ENCODE data around the gene DIPK1B.

DIPK1B gene

DNA sequence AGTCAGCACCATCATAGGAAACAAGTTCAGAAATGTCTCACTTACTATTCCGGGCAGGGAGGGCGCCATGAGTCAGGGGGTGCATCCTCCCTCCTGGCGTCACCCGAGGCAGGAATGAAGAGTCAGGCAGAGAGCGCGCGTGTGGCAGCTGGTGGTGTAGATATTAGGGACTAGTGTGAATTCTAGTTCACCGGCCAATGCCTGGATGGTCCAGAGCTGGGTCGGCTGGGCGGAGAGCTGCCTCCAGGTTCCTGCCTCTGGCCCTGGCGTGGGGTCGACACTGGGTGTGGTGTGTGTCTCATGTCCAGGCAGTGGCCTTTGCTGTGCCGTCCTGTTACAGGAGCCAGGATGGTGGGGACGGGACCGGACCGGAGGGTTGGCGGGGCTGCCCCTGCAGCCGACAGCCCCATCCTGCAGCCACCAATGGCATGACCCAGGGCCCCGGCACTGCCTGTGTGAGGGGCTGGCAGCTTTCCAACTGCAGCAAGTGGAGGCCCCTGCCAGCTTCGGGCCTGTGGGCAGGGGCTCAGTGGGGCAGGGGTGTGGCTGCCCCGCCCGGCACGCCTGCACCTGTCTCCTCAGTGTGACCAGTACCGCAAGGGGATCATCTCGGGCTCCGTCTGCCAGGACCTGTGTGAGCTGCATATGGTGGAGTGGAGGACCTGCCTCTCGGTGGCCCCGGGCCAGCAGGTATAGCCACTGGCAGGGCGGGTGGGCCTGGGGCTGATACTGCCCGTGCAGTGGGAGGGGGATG lies 9.1 kb downstream of the DIPK1B start:
- no peak for DNase-seq

DNA sequence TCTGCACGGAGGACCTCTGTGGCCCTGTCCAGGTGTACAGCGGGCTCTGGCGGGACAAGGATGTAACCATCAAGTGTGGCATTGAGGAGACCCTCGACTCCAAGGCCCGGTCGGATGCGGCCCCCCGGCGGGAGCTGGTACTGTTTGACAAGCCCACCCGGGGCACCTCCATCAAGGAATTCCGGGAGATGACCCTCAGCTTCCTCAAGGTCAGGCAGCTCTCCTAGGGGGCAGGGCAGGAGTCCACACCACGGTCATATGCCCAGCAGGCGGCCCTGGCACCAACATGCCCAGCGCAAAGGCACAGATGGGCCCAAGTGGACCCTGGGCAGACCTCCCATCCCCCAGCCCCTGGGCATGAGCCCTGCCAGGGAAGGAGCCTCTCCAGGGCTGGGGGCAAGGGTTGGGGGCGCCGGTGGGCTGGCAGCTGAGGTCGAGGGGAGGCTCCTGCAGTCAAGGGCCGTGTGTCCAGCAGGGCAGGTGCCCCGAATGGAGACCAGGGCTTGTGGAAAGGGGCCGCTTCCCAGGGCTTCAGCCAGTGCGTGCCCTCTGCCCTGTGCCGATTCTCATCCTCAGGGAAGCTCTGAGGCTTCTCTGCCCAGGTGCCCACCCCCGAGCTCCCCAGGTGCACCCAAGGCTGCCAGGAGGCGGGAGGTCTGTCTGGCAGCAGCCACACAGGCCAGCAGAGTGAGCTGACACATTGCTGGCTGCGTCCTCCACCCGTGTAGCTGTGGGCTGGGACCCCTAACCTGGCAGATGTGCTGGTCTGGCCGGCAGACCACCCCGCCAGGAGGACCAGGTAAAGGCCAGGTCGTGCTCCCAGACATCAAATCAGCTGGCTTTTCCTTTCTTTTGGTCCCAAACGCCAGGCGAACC lies 10.0 kb downstream of the DIPK1B start:
- DNase-seq = no peak

DNA sequence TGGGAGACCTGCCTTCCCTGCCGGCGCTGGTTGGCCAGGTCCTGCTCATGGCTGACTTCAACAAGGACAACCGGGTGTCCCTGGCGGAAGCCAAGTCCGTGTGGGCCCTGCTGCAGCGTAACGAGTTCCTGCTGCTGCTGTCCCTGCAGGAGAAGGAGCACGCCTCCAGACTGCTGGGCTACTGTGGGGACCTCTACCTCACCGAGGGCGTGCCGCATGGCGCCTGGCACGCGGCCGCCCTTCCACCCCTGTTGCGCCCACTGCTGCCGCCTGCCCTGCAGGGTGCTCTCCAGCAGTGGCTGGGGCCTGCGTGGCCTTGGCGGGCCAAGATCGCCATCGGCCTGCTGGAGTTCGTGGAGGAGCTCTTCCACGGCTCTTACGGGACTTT lies 10.6 kb downstream of the DIPK1B start:
- no peak for DNase-seq

DNA sequence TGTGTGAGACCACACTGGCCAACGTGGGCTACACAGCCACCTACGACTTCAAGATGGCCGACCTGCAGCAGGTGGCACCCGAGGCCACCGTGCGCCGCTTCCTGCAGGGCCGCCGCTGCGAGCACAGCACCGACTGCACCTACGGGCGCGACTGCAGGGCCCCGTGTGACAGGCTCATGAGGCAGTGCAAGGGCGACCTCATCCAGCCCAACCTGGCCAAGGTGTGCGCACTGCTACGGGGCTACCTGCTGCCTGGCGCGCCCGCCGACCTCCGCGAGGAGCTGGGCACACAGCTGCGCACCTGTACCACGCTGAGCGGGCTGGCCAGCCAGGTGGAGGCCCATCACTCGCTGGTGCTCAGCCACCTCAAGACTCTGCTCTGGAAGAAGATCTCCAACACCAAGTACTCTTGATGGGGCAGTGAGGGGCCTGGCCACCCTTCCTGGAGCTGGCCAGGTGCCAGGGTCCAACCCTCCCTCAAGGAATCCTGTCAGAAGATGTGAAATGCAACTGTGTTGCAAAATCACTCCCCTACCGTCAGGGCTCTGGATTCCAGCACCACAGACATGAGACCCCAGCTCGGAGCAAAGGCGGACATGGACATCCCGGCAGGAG lies 11.1 kb downstream of the DIPK1B start:
- DNase-seq = no peak

DNA sequence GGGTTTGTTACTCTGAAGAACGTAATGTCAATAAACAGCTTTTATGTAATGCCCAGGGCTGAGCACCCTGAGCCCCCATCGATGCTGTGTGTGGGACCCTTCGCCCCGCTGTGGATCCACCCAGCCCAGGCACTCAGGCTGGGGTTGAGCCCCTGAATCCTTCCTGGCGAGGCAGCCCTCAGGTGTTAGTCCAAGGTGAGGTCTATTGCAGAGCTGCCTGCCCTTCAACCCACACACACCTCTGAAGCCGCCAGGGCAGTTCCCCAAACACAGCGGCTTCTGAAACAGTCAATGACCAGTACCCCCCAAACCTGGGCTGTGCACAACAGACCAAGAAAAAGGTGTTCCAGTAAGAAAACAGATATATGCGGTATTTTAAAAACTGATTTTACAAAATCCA lies 11.6 kb downstream of the DIPK1B start:
- DNase-seq = no peak

DNA sequence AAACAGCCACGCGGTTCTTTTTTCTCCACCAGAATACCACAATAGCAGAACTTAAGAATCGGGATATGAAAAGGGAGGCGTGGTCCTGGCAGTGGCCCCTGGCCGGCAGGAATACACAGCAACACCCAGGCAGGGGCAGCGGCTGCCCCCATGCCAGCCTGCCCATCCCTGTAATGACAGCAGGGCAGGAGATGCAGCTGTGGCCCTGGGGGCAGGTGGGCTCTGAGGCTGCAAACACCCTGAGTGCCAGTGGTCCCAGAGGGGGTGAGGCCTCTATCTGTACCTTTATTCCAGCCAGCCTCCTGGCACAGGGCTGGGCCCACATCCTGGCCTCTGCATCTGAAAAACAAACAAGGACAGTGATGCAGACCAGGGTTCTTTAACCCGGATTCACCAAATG lies 12.4 kb downstream of the DIPK1B start:
- DNase-seq = no peak

DNA sequence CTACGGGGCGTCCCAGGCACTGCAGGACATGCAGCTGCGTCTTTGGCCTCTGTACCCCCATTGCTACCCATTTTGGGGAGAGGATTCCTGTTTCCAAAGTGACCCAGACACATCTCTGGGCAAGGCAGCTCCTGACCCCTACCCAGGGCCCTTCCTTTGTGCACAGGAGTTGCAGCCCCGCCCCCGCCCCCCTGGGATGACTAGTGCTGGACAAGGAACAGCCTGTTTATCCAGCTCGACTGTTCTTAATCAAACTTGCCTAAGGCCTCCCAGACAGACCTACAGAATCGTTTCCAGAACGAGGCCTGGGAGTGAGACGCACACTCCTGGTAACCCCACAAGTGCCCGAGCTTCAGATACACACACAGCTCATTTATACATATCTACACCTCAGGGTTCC lies 13.2 kb downstream of the DIPK1B start:
- DNase-seq = no peak

DNA sequence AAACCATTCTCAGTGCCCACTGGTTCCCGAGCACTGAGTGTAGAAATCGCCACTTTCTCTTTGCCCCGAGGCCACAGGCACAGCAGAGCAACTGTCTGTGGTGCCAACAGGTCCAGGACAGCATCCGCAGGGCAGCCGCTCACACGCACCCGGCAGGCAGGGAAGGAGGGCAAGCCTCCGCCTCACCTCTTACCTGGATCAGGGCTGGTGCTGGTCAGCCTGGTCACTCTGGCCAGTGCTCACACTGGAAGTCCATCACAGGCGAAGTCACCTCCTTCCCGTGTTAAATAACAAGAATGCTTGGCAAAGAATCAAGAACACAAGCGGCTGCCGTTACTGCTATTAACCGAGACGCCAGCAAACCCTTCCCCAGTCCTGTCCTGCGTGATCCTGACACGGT lies 13.7 kb downstream of the DIPK1B start:
- no peak for DNase-seq

DNA sequence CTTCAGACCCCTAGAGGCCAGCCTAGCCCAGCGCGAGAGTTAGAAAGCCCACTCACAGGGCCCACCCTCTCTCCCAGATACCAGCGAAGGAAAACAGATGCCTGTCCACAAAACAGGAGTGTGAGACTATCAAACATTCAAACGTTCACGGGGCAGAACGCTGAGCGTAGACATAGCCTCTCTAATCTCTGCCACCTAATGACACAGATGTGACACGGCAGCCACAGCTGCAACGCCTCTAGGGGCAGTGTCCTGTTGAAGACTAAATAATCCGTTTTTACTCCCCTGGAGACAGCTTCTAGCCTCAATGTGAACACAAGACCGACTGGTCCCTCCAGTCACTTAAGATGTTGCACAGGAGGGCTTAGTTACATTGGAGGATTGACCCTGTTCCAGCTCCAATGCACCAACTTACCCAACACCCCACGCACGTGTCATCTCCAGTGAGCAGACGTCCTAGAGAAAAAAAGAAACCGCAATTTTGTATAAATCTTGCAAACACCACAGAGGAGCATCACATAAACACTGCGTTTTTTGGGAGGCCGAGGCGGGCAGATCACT lies 14.3 kb downstream of the DIPK1B start:
- peak; percentile 48 for DNase-seq

DNA sequence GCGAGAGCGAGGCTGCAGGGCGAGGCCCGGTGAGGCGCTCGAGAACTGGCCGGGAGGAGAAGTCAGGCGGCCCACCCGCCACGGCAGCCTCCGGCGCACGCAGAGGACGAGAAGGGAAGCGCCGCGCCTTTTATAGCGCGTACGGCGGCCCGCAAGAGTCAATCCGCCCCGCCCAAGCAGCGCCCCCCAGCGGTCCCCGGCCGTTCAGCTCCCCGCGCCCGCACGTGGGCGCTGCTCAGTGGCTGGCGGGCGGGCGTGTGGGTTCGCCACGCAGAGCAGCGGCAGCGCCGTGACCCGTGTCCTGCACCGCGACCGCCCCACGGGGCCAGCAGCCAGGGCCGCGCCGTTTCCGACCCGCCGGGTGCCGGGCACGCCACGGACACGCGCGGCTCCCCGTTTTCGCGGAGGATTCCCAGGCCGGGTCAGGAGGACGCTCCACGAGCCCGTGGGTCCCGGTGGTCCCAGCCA lies 15.7 kb downstream of the DIPK1B start:
- DNase-seq = peak; percentile 93

DNA sequence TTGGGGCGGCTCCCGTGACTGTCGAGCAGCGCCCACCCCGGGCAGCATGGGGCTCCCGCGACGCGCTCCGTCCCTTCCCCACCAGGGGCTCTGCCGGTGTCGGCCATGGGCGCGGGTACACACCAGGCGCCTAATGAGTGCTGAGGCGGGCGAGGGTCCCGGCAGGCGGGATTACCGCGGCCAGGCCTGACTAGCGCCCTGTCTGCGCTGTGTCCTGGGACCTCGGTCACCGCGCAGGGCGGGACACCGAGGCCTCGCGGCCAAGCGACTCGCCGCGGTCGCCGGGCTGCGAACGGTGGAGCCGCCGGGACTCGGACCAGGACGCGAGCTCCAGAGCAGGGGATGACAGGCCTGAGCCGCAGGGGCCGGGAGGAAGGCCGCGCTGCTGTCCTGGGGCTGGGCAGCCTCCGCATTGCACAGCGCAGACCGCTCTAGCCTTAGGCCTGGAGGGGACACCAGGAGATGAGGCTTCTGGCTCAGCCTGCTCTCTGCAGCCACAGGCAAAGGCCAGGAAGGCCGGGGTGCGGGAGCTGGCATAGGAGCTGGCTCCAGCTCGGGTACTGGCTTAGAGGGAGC lies 16.3 kb downstream of the DIPK1B start:
- no peak for DNase-seq

DNA sequence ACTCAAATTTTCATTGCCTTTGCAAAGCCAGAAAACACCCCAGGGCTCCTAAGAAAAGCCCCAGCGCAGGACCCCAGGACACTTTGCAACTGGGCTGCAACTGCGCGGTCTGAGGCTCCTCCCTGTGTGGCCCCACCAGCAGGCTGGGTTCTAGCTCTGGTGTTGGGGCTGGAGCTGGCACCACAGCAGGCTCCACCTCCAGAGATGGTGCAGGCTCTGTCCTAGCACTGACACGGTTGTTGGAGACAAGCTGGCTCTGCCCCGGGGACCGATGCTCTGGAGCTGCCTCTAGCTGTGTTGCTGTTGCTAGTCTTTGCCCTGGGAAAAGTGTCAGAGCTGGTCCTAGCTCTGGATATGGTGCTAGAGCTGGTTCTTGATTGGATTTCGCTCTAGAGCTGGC lies 16.8 kb downstream of the DIPK1B start:
- DNase-seq = no peak

DNA sequence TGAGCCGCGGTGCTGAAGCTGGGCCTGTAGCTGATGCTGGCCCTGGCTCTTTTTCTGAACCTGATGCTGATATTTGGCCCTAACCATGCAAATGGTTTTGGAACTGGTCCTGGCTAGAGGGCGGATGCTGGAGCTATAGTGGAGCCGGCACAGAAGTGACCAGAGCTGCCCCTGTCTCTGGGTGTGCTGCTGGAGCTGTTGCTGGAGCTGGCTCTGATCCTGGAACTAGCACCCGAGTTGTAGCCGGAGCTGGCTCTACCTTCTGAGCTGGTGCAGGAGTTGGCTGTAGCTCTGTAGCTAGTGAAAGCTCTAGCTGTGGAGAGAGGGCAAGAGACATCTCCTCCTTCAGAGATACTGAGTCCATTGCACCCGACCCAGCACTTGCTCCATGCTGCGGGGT lies 17.6 kb downstream of the DIPK1B start:
- no peak for DNase-seq

DNA sequence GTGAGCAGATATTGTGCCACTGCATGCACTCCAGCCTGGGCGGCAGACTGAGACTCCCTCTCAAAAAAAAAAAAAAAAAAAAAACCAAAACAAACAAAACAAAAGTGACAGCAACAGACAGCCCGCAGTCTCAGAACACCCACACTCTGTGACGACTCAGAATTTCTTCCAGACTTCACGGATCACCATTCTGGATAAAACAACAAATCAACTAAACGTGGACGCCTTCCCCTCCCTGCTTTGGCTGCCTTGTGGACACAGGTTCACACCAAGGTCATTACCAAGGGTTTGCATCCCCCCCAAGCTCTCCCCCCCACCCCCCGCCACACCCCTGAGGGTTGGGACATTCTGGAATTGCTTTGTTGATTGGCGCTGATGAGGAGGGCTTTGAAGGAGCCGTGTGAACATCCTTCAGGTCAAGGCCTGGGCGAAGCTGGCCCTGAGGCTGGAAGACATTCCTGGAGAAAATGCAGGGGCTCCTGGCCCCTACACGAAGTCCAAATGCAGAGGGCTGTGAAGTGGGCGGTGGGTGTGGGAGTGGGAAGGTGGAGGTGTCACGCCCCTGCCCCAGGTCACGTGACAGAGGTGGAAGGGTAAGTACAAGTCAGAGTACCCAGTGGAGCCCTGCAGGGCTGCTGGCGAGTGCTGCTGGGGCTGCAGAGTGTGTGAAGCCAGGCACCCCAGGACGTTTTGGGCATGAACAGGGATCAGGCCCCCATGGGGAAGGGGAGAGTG lies 20.2 kb downstream of the DIPK1B start:
- no peak for DNase-seq

DNA sequence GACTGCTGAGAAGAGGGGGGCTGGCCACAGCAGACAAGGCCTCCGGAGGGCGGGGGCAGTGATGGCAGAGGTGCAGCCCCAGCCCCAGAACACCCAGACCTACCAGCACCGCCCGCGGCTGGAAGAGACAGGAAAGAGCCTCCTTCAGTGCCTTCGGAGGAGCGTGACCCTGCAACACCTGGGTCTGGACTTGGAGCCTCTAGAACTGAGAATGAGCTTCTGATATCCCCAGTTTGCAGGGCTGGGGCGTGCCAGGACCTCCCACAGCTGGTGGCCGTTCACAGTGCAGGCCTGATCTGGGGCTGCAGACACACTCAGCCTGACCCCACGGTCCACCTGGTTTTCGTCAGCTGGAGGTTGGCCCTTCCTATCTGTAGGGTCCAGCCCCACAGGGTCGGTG lies 21.2 kb downstream of the DIPK1B start:
- DNase-seq = no peak

DNA sequence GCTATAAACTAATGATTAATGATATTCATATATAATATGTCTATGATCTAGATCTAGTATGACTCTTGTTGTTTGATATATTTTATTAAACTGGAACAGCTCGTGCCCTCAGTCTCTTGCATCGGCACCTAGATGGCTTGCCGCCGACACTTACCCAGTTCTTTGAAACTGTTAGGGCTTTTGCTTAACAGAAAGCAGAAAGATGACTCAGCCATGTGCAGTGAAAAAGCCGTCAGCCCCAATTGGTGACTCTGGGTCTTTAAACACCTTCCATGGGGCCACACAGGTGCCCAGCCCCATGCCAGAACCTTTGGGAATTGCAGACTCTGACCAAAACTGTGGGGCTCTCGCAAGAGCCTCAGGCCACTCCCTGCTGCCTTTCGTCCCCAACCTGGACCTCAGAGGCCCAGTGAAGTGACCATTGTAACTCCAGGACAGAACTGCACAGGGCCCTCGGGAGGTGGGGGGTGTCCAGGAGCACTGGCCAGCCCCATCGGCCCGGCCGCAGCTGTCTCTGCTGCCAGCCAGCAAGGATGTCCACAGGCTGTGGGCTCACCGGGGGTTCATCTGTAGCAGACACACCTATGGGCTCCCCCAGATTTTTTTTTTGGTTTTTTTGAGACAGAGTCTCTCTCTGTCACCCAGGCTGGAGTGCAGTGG lies 22.6 kb downstream of the DIPK1B start:
- no peak for DNase-seq

DNA sequence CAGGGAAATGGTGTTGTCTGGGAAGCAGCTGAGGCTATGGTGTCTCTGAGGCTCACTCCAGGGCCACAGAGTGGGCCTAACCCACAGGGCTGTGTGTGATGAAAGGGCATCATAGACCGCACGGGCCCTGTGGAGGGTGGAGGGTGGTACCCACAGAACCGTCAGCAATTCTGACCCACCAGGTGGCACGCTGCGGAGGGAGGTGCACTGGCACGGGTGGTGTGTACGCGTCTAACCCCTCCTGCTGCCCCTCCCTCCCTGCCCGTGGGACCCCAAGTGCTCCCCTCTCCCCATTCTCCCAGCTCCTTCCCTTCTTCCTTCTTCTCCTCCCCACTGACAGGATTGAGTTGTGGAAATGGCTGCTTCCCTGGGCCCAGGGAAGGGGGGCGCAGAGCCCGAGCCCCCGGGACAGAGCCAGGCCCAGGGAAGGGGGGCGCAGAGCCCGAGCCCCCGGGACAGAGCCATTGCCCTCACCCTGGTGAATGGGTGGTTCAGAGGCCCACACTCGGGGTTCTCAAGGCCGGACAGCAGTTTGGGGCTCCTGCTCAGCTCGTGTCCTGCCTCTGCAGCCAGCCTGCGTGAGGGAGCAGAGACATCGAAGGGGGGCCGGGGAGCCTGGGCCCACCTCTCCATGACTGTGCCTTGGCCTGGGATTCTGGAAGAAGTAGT lies 23.6 kb downstream of the DIPK1B start:
- DNase-seq = no peak

DNA sequence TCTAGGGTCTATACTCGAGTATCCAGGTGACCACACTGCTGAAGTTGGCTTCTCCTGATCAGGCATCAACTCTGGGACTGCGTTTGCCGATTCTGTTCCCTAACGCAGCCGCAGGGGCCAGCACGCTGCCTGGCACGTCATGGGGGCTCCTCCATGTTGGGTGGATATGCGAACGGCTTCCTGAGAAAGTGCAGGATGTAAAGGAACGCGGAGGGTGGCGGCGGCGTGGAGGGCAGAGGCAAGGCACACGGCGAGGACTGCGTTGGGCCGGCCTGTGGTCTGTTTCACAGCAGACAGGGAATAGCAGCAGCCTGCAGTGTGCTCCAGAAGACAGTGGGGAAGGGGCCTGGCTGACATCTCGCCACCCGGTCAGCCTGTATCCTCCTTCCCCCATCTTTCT lies 26.6 kb downstream of the DIPK1B start:
- DNase-seq = no peak

DNA sequence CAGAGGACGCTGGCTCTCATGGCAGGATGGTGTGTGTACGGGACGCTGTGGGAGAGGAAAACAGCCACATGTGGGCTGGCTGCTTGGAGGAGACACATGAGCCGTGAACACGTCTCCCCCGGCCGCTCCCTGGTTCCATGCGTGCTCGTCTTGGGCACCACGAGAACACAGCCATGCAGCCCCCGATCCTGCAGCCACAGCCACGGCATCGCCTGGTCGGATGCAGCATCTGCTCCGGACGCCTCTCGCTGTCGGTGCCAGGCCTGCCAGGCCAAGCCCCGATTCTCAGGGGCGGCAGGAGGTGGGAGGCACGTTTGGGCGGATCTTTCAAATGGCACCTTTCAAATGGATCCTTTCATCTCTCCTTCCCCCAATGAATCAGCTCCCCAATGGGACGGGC lies 27.1 kb downstream of the DIPK1B start:
- DNase-seq = no peak

DNA sequence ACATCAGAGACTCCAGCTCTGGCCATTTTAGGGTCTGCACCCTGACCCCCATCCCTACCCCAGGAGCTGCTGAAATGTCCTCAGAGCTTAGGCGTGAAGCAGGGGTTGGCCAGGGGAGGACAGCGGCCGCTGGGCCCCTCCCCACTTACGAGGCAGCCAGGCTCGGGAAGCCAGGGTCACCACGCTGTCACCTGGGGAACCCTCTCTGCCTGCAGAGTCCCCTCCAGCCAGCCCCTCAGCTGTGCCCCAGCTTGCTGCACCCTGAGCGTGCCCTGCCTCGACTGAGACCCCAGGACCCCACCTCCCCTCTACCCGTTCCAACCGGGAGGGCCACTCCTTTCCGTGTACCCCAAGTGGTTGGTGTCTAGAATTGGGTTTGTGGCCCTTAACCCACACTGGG lies 27.7 kb downstream of the DIPK1B start:
- no peak for DNase-seq

DNA sequence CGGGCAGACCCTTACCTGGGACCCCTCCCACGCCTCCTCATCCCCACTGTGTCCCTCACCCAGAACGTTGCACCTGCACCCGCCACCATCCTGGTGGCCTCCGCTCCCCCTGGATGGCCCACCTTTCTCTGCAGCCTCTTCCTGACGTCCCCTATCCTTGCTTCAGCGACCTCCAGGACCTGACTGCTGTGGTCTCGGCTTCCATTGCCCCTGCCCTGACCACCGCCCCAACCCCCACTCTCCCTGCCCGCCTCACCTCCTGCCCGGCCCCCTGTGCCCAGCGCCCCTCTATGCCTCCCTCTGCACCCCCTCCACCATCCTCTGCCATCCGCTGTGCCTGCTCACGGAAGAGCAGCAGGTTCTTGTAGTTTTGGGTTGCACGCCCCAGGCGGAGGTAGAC lies 28.1 kb downstream of the DIPK1B start:
- DNase-seq = no peak

Measured in activated naive CD4-positive, alpha-beta T cell treated with Interleukin-2 at 50 U/mL for 16 hours (primary cell).